ENCODE data around the gene LMF1.

LMF1 gene

DNA sequence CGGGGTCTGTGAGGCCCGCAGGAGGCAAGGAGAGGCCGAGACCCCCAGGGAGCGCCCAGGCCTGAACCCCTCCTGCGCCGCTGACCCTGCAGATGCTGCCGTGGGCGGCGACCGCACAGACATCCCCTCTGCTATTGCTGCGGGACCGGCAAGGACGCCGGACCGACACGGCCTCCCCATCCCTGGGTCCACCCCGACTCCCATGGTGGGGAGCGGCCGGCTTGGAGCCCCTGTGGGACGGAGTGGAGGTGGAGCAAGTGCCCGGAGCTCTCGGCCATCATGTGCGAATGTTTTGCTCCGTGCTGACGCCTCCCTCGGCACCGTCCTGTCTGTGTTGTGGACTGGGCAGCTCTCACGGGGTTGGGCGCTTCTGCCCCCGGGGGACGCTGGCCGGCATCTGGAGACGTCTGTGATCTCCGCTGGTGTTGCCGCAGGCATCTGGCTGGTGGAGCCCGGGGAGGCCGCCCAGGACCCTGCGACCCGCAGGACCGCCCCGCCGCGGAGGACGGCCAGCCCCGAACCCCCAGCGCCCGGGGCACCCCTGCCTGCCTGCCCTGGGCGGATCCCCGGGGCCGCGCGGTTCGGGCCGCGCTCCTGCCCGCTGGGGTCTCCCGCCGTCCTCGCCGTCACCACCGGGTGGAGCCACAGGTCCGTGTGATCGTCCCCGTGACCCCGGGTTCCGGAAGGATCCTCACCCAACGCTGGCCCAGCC is 157.4 kb downstream of the LMF1 start:
- no peak overlapping the region for H3K4me3 ChIP-seq (replicated peaks; ENCODE audit: low read depth, low read length)
- no peak for DNase-seq (ENCODE audit: extremely low read depth, low read depth)
- TF ChIP-seq, protein P1, sequence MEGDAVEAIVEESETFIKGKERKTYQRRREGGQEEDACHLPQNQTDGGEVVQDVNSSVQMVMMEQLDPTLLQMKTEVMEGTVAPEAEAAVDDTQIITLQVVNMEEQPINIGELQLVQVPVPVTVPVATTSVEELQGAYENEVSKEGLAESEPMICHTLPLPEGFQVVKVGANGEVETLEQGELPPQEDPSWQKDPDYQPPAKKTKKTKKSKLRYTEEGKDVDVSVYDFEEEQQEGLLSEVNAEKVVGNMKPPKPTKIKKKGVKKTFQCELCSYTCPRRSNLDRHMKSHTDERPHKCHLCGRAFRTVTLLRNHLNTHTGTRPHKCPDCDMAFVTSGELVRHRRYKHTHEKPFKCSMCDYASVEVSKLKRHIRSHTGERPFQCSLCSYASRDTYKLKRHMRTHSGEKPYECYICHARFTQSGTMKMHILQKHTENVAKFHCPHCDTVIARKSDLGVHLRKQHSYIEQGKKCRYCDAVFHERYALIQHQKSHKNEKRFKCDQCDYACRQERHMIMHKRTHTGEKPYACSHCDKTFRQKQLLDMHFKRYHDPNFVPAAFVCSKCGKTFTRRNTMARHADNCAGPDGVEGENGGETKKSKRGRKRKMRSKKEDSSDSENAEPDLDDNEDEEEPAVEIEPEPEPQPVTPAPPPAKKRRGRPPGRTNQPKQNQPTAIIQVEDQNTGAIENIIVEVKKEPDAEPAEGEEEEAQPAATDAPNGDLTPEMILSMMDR (IDR thresholded peaks at IDR 0.05; ENCODE audit: low read depth, low read length, missing control alignments): peak; percentile 59

DNA sequence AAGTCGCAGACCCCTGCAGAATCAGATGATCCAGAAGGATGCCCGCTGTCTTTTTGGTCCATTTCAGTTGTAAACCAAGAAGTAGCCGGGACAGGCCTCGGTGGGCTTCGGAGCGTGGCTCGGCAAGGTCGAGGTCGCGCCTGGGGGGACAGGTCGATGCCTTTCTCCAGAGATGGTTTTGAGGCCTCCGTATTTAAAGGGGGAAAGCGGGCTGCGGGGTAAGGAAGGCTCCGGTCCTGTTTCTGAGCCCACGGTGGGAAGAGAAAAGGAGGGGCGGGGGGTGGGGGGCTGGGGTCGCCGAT is 162.7 kb downstream of the LMF1 start:
- DNase-seq (ENCODE audit: extremely low read depth, low read depth): no peak
- TF ChIP-seq, protein P1 (IDR thresholded peaks at IDR 0.05; ENCODE audit: low read depth, low read length, missing control alignments): no peak
- peak overlapping the region; percentile 70 for H3K4me3 ChIP-seq (replicated peaks; ENCODE audit: low read depth, low read length)

DNA sequence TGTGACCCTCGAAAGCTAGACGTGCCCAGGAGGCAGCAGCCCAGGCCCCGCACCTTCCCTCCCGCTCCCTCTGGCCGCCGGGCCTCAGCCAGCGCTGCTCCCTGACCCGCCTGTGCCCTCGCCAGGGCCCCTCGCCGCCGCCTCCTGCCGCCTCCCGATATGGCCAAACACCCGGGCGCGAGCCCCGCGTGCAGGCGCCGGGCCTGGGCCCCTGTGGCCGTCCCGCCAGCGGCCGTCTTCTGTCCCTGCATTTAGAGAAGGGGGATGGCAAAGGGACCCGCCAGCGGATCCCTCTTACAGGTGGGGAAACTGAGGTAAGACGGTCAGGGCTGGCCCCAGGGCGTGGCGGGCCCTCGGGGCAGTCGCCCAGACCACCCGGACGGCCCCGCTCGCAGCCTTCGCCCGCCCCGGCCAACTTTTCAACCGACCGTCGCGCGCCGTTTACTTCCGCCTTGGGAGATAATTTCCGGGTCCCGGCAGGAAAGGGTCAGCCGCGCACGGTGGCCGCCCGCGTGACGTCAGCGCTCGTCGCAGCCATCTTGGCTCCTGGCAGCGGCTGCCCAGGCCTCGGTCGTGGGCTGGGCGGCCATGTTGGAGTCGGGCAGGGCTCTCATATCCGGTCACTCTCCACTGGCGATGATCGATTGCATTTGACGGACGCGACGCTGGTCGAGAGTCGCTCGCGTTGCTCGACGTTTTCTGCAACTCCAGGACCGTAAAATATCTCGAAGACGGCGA is 163.3 kb downstream of the LMF1 start:
- H3K4me3 ChIP-seq (replicated peaks; ENCODE audit: low read depth, low read length): peak overlapping the region; percentile 70
- TF ChIP-seq, protein P1 (IDR thresholded peaks at IDR 0.05; ENCODE audit: low read depth, low read length, missing control alignments): no peak
- peak; percentile 78 for DNase-seq (ENCODE audit: extremely low read depth, low read depth)

DNA sequence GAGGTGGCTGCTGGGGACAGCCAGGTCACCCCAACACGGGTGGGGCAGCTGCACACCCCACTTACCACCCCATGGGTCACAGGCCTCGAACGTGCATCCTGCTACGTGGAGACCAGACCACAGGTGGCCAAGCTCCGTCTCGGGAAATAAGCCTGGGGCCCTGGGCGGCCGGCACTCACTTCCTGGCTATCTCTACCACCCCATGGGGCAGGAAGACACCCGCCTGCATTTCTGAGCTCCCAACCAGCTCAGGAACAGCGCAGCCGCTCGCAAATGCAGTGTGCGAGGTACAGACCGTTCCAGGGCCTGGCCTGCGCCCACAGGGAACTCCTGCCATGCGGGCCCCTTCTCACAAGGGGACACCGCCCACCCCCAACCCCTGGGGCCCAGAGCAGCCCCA is 165.3 kb downstream of the LMF1 start:
- DNase-seq (ENCODE audit: extremely low read depth, low read depth): no peak
- TF ChIP-seq, protein P1 (IDR thresholded peaks at IDR 0.05; ENCODE audit: low read depth, low read length, missing control alignments): no peak
- no peak overlapping the region for H3K4me3 ChIP-seq (replicated peaks; ENCODE audit: low read depth, low read length)

DNA sequence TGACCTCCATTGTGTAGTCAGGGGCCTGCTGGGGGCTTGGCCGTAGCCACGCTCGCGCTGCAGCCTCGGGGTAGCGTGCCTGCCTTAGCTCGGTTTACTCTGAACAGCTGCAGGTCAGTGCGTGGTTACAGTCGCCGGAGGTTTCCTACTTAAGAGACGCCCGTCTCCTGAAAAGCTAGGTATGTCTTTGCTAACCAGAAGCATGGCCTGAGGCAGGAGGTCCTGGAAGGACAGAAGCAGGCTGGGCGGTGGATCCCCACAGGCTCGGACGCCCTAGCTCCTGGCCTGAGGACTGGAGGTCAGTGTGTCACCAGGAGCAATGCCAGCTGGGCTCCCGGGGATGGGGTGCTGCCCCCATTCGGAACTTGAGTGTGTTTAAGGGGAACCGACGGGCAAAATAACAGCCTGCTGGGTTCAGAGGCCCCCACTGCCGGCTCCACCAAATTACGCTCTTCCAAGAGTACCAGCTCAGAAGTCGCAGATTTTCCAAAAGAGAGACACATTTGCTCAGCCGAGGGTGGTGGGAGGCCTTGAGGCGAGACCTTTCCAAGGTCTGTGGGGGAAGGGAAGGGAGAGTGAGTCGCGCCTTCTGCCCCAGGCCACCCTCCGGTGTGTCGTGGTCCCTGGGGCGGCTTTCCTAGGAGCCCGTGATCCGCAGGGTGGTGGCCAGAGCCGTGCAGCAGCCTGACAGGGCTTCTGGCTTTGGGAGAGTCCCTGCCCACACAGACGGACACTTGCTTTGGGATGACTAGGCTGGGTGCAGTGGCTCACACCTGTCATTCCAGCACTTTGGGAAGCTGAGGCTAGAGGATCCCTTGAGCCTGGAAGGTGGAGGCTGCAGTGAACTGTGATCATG is 166.4 kb downstream of the LMF1 start:
- DNase-seq (ENCODE audit: extremely low read depth, low read depth): no peak
- H3K4me3 ChIP-seq (replicated peaks; ENCODE audit: low read depth, low read length): no peak overlapping the region
- TF ChIP-seq, protein P1 (IDR thresholded peaks at IDR 0.05; ENCODE audit: low read depth, low read length, missing control alignments): no peak

DNA sequence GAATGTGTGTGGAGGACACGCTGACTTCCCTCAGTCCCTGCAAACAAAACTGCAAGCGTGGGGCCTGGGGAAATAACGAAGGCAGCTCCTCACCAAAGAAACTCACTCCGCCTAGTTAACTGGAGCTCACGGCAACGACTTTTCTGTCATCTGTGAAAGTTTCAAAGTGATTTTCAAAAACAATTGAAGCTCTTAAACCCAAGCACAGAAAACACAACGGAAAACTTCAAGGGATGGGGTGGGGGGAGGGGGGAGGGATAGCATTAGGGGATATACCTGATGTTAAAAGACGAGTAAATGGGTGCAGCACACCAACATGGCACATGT is 167.1 kb downstream of the LMF1 start:
- TF ChIP-seq, protein P1 (IDR thresholded peaks at IDR 0.05; ENCODE audit: low read depth, low read length, missing control alignments): no peak
- H3K4me3 ChIP-seq (replicated peaks; ENCODE audit: low read depth, low read length): no peak overlapping the region

More for the DNA sequence above, 167.1 kb downstream of the LMF1 start:
- DNase-seq (ENCODE audit: extremely low read depth, low read depth): no peak

Data from HFF-Myc (cell line).